Ovary (tissue), 9 donors: ENCODE measurements around the gene DNAH17. TPM values are rescaled to one million over a fixed set of nuclear protein-coding genes. Genes with fewer than 3 reads are reported as not detected.

Experiments used
- DNase-seq, 5 donors: peaks; one replicate each; pipeline ENCODE4 v3.0.0-alpha.2; 2019 to 2020
- H3K27ac ChIP-seq, 2 donors: fragments of 200-600 bp; one replicate each; pipeline versions ENCODE4 v1.5.1 to v1.8.0; 2019 to 2022
- H3K27me3 ChIP-seq: fragments of 200-600 bp; one replicate; pipeline ENCODE4 v1.8.0; 2022
- H3K36me3 ChIP-seq: fragments of 200-600 bp; sonication (generic); one replicate; pipeline ENCODE4 v1.5.1; 2019
- H3K4me1 ChIP-seq: one replicate; pipeline ENCODE4 v1.8.1; 2013; ENCODE audit warnings: mild to moderate bottlenecking, moderate library complexity; ENCODE audit not compliant: insufficient read depth
- H3K4me3 ChIP-seq: fragments of 200-600 bp; sonication (generic); one replicate; pipeline ENCODE4 v1.5.1; 2017
- H3K9me3 ChIP-seq, 2 donors: fragments of 200-600 bp in 1 of 2; sonication (generic) in 1 of 2; one replicate each; pipeline versions ENCODE4 v1.5.1 to v1.8.1; 2013 to 2019; ENCODE audit warnings: mild to moderate bottlenecking in 1 of 2, moderate library complexity in 1 of 2
- EP300 ChIP-seq: sonication (generic); formaldehyde crosslinking; IDR thresholded peaks from one replicate; pipeline ENCODE4 v1.6.1; 2017; ENCODE audit warnings: antibody characterized with exemption
- POLR2A ChIP-seq: fragments of 450-650 bp; IDR thresholded peaks from one replicate; pipeline ENCODE4 v1.6.1; 2017; ENCODE audit warnings: antibody characterized with exemption, mild to moderate bottlenecking, moderate library complexity
- WGBS, 3 donors: extraction: QIAGEN DNeasy Blood & Tissue Kit in 1 of 3; methylation state at CpG; one replicate each; pipeline versions ENCODE4 v1.1.5 to v1.1.7; 2013 to 2017; 5-methylcytosine and 5-hydroxymethylcytosine counted together
- intact Hi-C, 4 donors: fragments of 100-400 bp; cut with DNase I; formaldehyde crosslinking; loops; one replicate each; pipeline versions ENCODE4 v1.11.0 to v1.15.1; 2022 to 2023
- polyA plus RNA-seq, 2 donors: library from polyadenylated mRNA; stranded (reverse); fragments of 200-250 nt in 1 of 2; fragments of 350-450 nt in 1 of 2; fragmentation: Illumina TruSeq in 1 of 2; extraction: RNeasy Lipid Tissue Mini Kit (QIAGEN cat#74804) in 1 of 2; gene quantifications; one replicate each; pipeline ENCODE4 v1.2.3, GENCODE V29; 2013 to 2014
- total RNA-seq, 7 donors: library from RNA; depleted of rRNA in 2 of 7; stranded (reverse); fragments of >200 nt in 2 of 7; fragmentation: NEBNext Ultra II Directional in 3 of 7; extraction: Animal tissue kit (Norgen Biotek cat#: 25700) in 3 of 7; gene quantifications; one replicate each; pipeline versions ENCODE4 v1.1.0 to v1.2.4, GENCODE V29; 2016 to 2023
- TF ChIP-seq, protein P1 (sequence below), 3 donors: fragments of 450-650 bp in 2 of 3; fragments of 200-600 bp in 1 of 3; IDR thresholded peaks; one replicate each; pipeline versions ENCODE4 v1.5.1 to v1.8.0; 2016 to 2022; ENCODE audit warnings: antibody characterized with exemption in 3 of 3, mild to moderate bottlenecking in 1 of 3
- donor health status: DM: no; HTN: no; CAD: no; lungs with moderate emphysema.
- donor health status: DM: no; HTN: no; CAD: no.
- donor health status: Bipolar disorder and iron deficiency.
- donor health status: DM: yes; HTN: yes; CAD: no.
- donor health status: DM: no; HTN: no; CAD: no.
- donor health status: DM: yes; HTN: yes; CAD: no.

DNAH17 gene
- total and polyA plus RNA-seq, 9 donors: 0.07 to 0.25 (median 0.12) TPM; not detected in 6

GRCh38 chr17:78400581-78401240 is 176.5 kb downstream of the DNAH17 start:
- Histone ChIP-seq H3K27ac (no peak overlapping the region), H3K9me3 (no peaks in the 10 kb centered on the region), H3K27me3 (no peaks in the 10 kb centered on the region), H3K4me1 (peaks cover 2% of the 10 kb centered on the region), H3K36me3 (no peaks in the 10 kb centered on the region), H3K4me3 (no peak overlapping the region)
- TF ChIP-seq EP300 (no peak), POLR2A (no peak)
- TF ChIP-seq, protein P1, sequence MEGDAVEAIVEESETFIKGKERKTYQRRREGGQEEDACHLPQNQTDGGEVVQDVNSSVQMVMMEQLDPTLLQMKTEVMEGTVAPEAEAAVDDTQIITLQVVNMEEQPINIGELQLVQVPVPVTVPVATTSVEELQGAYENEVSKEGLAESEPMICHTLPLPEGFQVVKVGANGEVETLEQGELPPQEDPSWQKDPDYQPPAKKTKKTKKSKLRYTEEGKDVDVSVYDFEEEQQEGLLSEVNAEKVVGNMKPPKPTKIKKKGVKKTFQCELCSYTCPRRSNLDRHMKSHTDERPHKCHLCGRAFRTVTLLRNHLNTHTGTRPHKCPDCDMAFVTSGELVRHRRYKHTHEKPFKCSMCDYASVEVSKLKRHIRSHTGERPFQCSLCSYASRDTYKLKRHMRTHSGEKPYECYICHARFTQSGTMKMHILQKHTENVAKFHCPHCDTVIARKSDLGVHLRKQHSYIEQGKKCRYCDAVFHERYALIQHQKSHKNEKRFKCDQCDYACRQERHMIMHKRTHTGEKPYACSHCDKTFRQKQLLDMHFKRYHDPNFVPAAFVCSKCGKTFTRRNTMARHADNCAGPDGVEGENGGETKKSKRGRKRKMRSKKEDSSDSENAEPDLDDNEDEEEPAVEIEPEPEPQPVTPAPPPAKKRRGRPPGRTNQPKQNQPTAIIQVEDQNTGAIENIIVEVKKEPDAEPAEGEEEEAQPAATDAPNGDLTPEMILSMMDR (IDR thresholded peaks at IDR 0.05): no peak
- intact Hi-C loops: loop anchor here in 1 of 4 donors (10.0 kb wide), 1 partner anchor 1656 kb away; no protein-coding TSS in a partner anchor
- WGBS, 3 donors: 85 to 90% (median 86%) methylated on average over 17 of the region's 17 CpGs
- DNase-seq: no peak

DNA sequence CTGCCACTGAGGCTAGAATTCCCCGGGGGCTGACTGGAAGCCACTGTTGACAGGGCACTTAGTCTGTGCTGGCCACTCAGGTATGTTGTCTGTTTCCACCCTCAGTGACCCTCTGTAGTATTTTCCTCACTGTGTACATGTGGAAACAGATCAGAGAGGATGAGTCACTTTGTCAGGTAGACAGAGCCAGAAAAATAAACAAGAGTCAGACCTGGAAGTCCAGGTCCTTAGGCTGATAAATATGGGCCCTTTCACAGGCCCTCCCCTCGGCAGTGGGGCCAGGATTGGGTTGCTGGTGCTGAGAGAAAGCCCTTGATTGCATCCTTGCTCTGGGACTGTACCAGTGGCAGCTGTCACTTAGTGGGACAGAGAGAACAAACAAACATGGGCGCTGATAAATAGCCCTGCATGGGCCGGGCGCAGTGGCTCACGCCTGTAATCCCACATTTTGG is 177.5 kb downstream of the DNAH17 start:
- intact Hi-C loops: loop anchor here in 1 of 4 donors (10.0 kb wide), 1 partner anchor 1655 kb away; no protein-coding TSS in a partner anchor
- Histone ChIP-seq H3K4me1 (peaks cover 2% of the 10 kb centered on the region), H3K36me3 (no peaks in the 10 kb centered on the region), H3K4me3 (no peak overlapping the region), H3K27me3 (no peaks in the 10 kb centered on the region), H3K9me3 (no peaks in the 10 kb centered on the region), H3K27ac (no peak overlapping the region)
- DNase-seq: no peak
- TF ChIP-seq POLR2A (no peak), EP300 (no peak)
- TF ChIP-seq, protein P1 (IDR thresholded peaks at IDR 0.05): no peak
- 80% methylated on average over 6 of the region's 6 CpGs for WGBS, 3 donors

GRCh38 chr17:78399028-78399692 is 178.0 kb downstream of the DNAH17 start:
- no peak overlapping the region for H3K4me3 ChIP-seq
- H3K27me3 ChIP-seq: no peaks in the 10 kb centered on the region
- DNase-seq: no peak
- H3K36me3 ChIP-seq: no peaks in the 10 kb centered on the region
- H3K4me1 ChIP-seq: peaks cover 2% of the 10 kb centered on the region
- no peak overlapping the region for H3K27ac ChIP-seq
- TF ChIP-seq POLR2A: no peak
- TF ChIP-seq, protein P1 (IDR thresholded peaks at IDR 0.05): no peak
- no peak for TF ChIP-seq EP300
- intact Hi-C loops: no loop called here
- H3K9me3 ChIP-seq: no peaks in the 10 kb centered on the region
- WGBS, 3 donors: 85 to 86% (median 85%) methylated on average over 28 of the region's 28 CpGs

GRCh38 chr17:78398390-78398789 is 178.8 kb downstream of the DNAH17 start:
- no peak for DNase-seq
- intact Hi-C loops: no loop called here
- Histone ChIP-seq H3K27me3 (no peaks in the 10 kb centered on the region), H3K27ac (no peak overlapping the region), H3K9me3 (no peaks in the 10 kb centered on the region), H3K4me3 (no peak overlapping the region), H3K4me1 (peaks cover 2% of the 10 kb centered on the region), H3K36me3 (no peaks in the 10 kb centered on the region)
- no peak for TF ChIP-seq POLR2A
- TF ChIP-seq EP300: no peak
- TF ChIP-seq, protein P1 (IDR thresholded peaks at IDR 0.05): no peak
- 62 to 79% (median 72%) methylated on average over 3 of the region's 3 CpGs for WGBS, 3 donors
